Measurements from ENCODE around the gene ADAM12. TPM values are rescaled to one million over a fixed set of nuclear protein-coding genes. Genes with fewer than 3 reads are reported as not detected.

The ADAM12 gene
- total RNA-seq, 1 experiment from 2014 or later, result 0.24 TPM

- Histone ChIP-seq H3K9me3 (ENCODE audit: control insufficient read depth, low read depth, low read length) (no peaks in the 10 kb centered on the region), H2BK120ac (ENCODE audit: low read depth, low read length, poor library complexity, severe bottlenecking) (no peak overlapping the region), H4K20me1 (ENCODE audit: control insufficient read depth, insufficient read depth, insufficient read length) (no peaks in the 10 kb centered on the region), H2AK5ac (ENCODE audit: insufficient read length, low read length) (no peak overlapping the region), H2BK12ac (ENCODE audit: insufficient read length, low read depth, low read length) (no peak overlapping the region), H3K27ac (ENCODE audit: insufficient read length, low read depth, low read length) (no peak overlapping the region), H3K9ac (ENCODE audit: extremely low read depth, insufficient read length, low read length) (no peak overlapping the region), H4K8ac (replicated peaks; ENCODE audit: insufficient read length, low read depth, low read length) (no peak overlapping the region), H3K79me1 (ENCODE audit: insufficient read depth, low read depth, low read length, poor library complexity, severe bottlenecking) (no peaks in the 10 kb centered on the region), H3K79me2 (ENCODE audit: insufficient read depth, low read length) (no peaks in the 10 kb centered on the region), H2AFZ (ENCODE audit: low read length) (no peak overlapping the region), H2BK15ac (ENCODE audit: low read depth, low read length) (no peak overlapping the region), H4K5ac (ENCODE audit: insufficient read length, low read depth, low read length) (no peak overlapping the region), H3K14ac (ENCODE audit: insufficient read depth, low read length) (no peak overlapping the region), H4K91ac (ENCODE audit: insufficient read length, low read depth, low read length) (no peak overlapping the region), H3K4ac (ENCODE audit: low read depth, low read length) (no peak overlapping the region), H3K23ac (ENCODE audit: insufficient read length, low read depth, low read length) (no peak overlapping the region), H3K4me1 (ENCODE audit: insufficient read depth, low read length) (no peaks in the 10 kb centered on the region; the same call in 1 of the 2 replicates), H3K56ac (ENCODE audit: insufficient read length, low read depth, low read length) (no peak overlapping the region), H3K27me3 (ENCODE audit: insufficient read depth, low read length) (no peaks in the 10 kb centered on the region), H3K18ac (ENCODE audit: insufficient read length, low read depth, low read length) (no peak overlapping the region), H3K4me2 (ENCODE audit: insufficient read depth, insufficient read length, low read length) (no peak overlapping the region), H2BK20ac (ENCODE audit: low read depth, low read length, poor library complexity, severe bottlenecking) (no peak overlapping the region), H2BK5ac (ENCODE audit: insufficient read length, low read length) (no peak overlapping the region), H3K23me2 (ENCODE audit: insufficient read length, low read depth, low read length, poor library complexity, severe bottlenecking) (no peaks in the 10 kb centered on the region), H3T11ph (ENCODE audit: low read length) (no peak overlapping the region)
- Mint-ChIP-seq H3K27ac (no peak overlapping the region), H3K4me3 (no peak overlapping the region), H3K36me3 (ENCODE audit: insufficient read depth in 1 of 3, low read depth in 3 of 3) (peaks cover 0 to 2% (median 0%) of the 10 kb centered on the region in 3 experiments; a peak in 1 of 7 replicates), H3K27me3 (ENCODE audit: low read depth) (no peaks in the 10 kb centered on the region; the same call in 1 of the 2 replicates), H3K9me3 (no peaks in the 10 kb centered on the region), H3K4me1 (peaks cover 50 to 52% of the 10 kb centered on the region in 2 experiments)
- DNase-seq, result no peak
- no CpG with 5 or more reads among the region's 6 CpGs for WGBS (ENCODE audit: extremely low coverage, insufficient read length, low lambda C conversion rate)
- no peak for TF ChIP-seq CTCF (conservative IDR thresholded peaks at IDR 0.05)
Measured at GRCh38 chr10:125980521-125981035, 407.7 kb downstream of the ADAM12 start.

Measured in H9 (cell line).